VCaP (cell line): Measurements from ENCODE around the gene ZNF160.
"Not testable (repeated sequence)": the region's sequence is repeated elsewhere in the genome, so short reads cannot be mapped to it uniquely, and the experiment has no call there.

Source experiments
- H3K27ac ChIP-seq: fragments of 450-650 bp; 2 replicates; pipeline ENCODE4 v1.5.1; 2017
- TF ChIP-seq, protein P1 (sequence below): fragments of 450-650 bp; conservative IDR thresholded peaks from 2 replicates; pipeline ENCODE4 v1.5.1; 2017; ENCODE audit warnings: mild to moderate bottlenecking, moderate library complexity

Gene ZNF160

DNA sequence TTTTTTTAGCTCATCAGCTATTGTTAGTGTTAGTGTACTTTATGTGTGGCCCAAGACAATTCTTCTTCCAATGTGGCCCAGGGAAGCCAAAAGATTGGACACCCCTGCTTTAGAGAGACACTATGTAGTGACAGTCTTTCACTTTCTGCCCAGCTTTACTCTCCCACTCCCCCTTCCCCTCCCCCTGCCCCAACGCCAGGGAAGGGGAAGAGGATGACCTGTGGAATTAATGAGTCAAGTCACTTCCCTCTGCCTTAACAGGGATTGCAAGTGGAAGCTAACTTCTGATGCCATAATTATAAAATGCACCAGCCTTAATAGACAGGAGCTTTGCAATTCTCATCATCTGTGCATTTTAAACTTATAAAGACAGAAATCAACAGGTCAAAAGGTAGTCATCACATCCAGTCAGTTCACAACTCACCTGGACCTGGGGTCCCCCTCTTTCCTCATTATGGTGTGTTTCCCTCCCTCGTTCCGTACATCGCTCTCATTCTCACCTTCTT, 27.9 kb upstream of the ZNF160 start:
- TF ChIP-seq, protein P1, sequence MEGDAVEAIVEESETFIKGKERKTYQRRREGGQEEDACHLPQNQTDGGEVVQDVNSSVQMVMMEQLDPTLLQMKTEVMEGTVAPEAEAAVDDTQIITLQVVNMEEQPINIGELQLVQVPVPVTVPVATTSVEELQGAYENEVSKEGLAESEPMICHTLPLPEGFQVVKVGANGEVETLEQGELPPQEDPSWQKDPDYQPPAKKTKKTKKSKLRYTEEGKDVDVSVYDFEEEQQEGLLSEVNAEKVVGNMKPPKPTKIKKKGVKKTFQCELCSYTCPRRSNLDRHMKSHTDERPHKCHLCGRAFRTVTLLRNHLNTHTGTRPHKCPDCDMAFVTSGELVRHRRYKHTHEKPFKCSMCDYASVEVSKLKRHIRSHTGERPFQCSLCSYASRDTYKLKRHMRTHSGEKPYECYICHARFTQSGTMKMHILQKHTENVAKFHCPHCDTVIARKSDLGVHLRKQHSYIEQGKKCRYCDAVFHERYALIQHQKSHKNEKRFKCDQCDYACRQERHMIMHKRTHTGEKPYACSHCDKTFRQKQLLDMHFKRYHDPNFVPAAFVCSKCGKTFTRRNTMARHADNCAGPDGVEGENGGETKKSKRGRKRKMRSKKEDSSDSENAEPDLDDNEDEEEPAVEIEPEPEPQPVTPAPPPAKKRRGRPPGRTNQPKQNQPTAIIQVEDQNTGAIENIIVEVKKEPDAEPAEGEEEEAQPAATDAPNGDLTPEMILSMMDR: no peak
- no peak overlapping the region for H3K27ac ChIP-seq

DNA sequence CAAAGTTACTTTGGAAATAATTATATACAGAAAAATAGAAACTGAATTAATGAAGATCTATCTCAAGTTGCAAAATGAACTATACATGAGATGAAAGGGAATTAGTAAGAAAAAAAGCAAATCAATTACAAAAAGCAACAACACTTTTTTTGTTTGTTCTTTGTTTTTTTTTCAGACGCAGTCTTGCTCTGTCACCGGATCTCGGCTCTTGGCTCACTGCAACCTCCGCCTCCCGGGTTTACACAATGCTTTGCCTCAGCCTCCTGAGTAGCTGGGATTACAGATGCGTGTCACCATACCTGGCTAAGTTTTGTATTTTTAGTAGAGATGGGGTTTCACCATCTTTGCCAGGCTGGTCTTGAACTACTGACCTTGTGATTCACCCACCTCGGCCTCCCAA, 27.3 kb upstream of the ZNF160 start:
- H3K27ac ChIP-seq: no peak overlapping the region
- TF ChIP-seq, protein P1: no peak

DNA sequence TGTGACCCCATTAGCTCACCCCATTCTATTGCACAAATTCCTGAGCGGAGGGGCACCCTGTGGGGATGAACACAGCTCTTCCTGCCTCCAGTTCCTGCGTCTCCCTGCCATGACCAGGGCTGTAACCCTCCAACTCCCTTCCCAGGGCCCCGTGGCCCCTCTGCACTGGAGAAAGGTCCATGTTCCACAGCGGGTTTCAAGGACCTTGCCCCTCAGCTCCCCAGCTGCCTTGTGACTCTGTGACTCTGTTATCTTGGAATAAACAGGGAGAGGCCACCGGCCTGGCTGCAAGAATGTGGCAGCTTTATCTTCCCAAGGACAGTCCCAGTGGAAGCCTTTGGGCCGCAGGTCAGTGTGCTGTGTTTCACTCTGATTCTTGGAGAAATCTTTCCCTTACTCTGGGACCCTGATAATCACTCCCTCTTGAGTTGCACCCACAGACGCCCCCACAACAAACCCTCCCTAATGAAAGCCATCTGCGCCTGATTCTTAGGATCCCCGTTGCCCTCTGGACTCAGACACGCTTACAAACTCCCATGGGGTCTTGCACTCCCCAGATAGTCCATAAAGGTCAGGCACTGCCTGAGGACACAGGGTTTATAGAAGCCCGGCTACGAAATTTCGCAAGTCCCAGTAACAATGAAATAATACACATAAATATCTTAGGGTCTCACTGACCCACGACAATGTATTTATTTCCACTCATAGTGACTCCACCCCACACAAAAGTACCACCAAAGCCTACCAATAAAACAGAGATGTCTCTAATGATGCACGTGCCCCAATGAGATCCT, 23.7 kb upstream of the ZNF160 start:
- not testable (repeated sequence) for H3K27ac ChIP-seq

DNA sequence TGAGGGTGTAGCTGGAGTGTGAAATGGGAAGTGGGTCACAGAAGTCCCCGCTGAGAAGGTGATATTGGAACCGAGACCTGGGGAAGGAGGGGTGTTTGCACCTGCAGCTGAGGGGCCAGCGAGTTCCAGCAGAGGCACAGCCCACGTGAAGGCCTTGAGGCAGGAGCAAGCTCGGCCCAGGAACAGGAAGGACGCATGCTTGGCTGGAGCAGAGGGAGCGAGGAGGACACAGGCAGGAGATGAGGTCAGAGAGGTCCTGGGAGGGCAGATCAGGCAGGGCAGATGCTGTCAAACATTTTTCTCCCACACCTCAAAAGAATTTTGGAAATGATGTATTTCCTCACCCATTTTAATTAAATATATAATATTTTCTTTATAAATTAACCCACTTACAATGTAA, 20.2 kb upstream of the ZNF160 start:
- TF ChIP-seq, protein P1: no peak
- no peak overlapping the region for H3K27ac ChIP-seq

DNA sequence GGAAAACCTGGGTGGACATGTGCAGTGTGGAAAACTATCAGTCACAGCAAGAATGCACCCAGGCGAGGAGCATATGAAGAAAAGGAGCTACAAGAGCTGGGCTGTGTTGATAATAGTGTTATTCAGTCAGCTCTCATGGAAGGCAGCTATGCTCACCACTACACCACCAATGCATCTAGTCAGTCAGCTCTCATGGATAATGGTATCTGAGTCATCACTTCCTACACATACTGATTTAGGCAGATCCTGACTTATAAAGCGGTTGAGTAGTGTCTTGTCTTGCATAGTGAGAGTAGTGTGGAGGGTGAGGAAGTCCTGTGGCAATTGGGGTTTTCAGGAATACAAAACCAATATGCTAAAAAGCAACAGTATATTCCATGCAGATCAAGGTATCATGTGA, 9.1 kb upstream of the ZNF160 start:
- TF ChIP-seq, protein P1: no peak
- H3K27ac ChIP-seq: no peak overlapping the region

DNA sequence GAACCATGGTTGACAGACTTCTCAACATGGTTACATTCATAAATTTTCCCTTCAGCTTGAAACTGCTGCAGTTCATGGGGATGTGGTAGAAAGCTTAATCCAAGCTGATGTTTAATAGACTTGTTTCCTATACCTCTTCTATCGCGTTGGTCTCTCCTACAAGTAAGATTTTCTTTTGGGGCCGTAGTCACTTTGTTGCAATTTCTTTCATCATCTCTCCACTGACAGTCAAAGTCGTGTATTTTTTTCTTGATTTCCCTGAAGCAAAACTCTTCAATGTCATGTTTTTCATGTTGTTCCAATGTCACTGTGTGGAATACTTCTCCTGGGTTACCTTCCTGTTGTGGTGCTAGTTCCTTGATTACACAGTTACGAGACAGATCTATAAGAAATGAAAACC, 6.3 kb upstream of the ZNF160 start:
- no peak overlapping the region for H3K27ac ChIP-seq
- TF ChIP-seq, protein P1: no peak

DNA sequence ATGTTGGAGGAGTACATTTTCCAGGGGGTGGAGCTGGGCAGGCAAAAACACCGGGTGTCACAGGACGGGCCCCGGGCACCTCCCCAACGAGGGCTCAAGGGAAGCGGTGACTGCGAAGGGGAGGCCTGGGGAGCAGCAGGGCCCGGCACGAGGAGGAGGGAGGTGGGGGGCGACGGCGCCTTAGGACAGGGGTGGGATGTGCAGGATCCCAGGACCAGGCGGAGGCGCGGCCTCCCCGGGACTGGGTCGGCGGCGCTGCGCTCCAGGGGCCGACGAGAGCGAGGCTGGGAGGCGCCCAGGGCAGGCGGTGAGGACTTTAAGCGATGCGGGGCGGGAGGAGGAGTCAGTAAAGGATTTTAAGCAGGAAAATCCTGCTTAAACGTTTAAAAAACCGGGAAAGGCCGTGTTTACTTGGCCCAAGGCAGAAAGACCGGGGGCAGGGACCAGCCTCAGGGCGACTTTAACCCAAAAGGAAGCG, 427 bp downstream of the ZNF160 start:
- H3K27ac ChIP-seq: peak overlapping the region; percentile 92
- TF ChIP-seq, protein P1: no peak

DNA sequence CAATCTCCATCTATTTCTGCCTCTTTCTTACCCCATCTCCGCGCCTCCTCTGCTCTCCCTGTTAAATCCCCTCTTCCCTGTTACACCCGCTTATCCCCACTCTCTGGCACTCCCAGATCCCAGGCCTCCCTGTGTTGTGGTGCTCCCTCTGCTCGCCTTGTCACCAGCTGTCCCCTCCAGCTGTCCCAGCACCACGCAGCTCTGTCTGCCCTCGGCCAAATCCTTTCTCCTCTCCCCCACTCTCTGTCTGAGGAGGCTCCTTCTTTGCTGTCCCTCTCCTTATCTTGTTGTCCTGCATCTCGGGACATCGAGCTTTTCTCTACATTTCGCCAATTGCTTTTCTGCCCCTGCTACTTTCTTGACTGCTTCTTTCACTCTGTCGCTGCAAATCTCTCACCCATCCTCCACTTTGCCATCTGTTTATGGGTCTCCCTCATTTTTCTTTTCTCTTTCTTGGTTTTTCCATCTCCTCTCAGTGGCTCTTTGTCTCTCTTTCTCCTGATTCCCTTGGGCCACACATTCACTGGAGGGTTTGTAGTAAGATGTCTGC, 941 bp downstream of the ZNF160 start:
- TF ChIP-seq, protein P1: no peak
- peak overlapping the region; percentile 92 for H3K27ac ChIP-seq
